Psoas muscle (tissue), 8 donors: Measurements from ENCODE around the gene RHOXF2. TPM values are rescaled to one million over a fixed set of nuclear protein-coding genes. Genes with fewer than 3 reads are reported as not detected.
"Not testable (repeated sequence)": the region's sequence is repeated elsewhere in the genome, so short reads cannot be mapped to it uniquely, and the experiment has no call there.

Source experiments
- ATAC-seq, 4 donors: fragments of 200-7000 bp; cut with Tn5 transposase; one replicate each; pipeline ENCODE4 v1.9.1; 2020; ENCODE audit warnings: moderate library complexity in 3 of 4, mild to moderate bottlenecking in 2 of 4
- DNase-seq, 2 donors: peaks; one replicate each; pipeline ENCODE4 v3.0.0-alpha.2; 2020
- H3K27ac ChIP-seq: fragments of 200-600 bp; one replicate; pipeline ENCODE4 v1.8.0; 2022
- H3K27me3 ChIP-seq, 3 donors: fragments of 200-600 bp in 1 of 3; one replicate each; pipeline versions ENCODE4 v1.6.1 to v1.8.0; 2013 to 2022; ENCODE audit warnings: low read length in 2 of 3, mild to moderate bottlenecking in 2 of 3, moderate library complexity in 1 of 3; ENCODE audit not compliant: insufficient read depth in 3 of 3
- H3K36me3 ChIP-seq, 2 donors: fragments of 200-600 bp in 1 of 2; one replicate each; pipeline versions ENCODE4 v1.6.1 to v1.8.0; 2013 to 2022; ENCODE audit warnings: low read depth in 1 of 2, mild to moderate bottlenecking in 1 of 2, moderate library complexity in 1 of 2; ENCODE audit not compliant: insufficient read depth in 1 of 2
- H3K4me1 ChIP-seq: fragments of 200-600 bp; one replicate; pipeline ENCODE4 v1.8.0; 2022
- H3K4me3 ChIP-seq: fragments of 200-600 bp; one replicate; pipeline ENCODE4 v1.8.0; 2022; ENCODE audit warnings: mild to moderate bottlenecking
- H3K9me3 ChIP-seq: fragments of 200-600 bp; one replicate; pipeline ENCODE4 v1.8.0; 2022
- CTCF ChIP-seq: fragments of 200-600 bp; IDR thresholded peaks from one replicate; pipeline ENCODE4 v1.8.0; 2022; ENCODE audit warnings: antibody characterized with exemption
- WGBS, 3 donors: extraction: QIAGEN DNeasy Blood & Tissue Kit; methylation state at CpG; one replicate each; pipeline versions ENCODE4 v1.1.6 to v1.1.7; 2013; 5-methylcytosine and 5-hydroxymethylcytosine counted together
- intact Hi-C, 2 donors: fragments of 100-400 bp; cut with DNase I; formaldehyde crosslinking; loops; one replicate each; pipeline versions ENCODE4 v1.11.0 to v1.14.2; 2022
- polyA plus RNA-seq, 3 donors: library from polyadenylated mRNA; stranded (reverse); fragments of 200-250 nt; gene quantifications; one replicate each; pipeline ENCODE4 v1.2.3, GENCODE V29; 2013
- total RNA-seq, 4 donors: library from RNA; stranded (reverse); fragmentation: NEBNext Ultra II Directional in 2 of 4; extraction: Animal tissue kit (Norgen Biotek cat#: 25700) in 2 of 4; gene quantifications; one replicate each; pipeline versions ENCODE4 v1.2.1 to v1.2.4, GENCODE V29; 2021 to 2023
- donor health status: healthy with polysubstance abuse.
- donor health status: DM: no; HTN: no; CAD: no; lungs with moderate emphysema.
- donor health status: Bipolar disorder and iron deficiency.
- donor health status: healthy.
- donor health status: DM: yes; HTN: yes; CAD: no.
- donor health status: DM: no; HTN: no; CAD: no.
- donor health status: DM: no; HTN: no; CAD: no.
- donor health status: DM: yes; HTN: yes; CAD: no.

The RHOXF2 gene
- total and polyA plus RNA-seq, 7 donors, result not detected

- WGBS, 3 donors, result 69 to 85% (median 72%) methylated on average over 3 of the region's 3 CpGs
- no peak for DNase-seq
- H3K36me3 ChIP-seq, result no peaks in the 10 kb centered on the region
- ATAC-seq, result no peak
- peak overlapping the region; percentile 8 for H3K4me3 ChIP-seq
- TF ChIP-seq CTCF, result no peak
- H3K9me3 ChIP-seq, result no peaks in the 10 kb centered on the region
- H3K27me3 ChIP-seq, result no peaks in the 10 kb centered on the region
- intact Hi-C loops, result loop anchor here in 1 of 2 donors (5.0 kb wide), 1 partner anchor 102 kb away; no protein-coding TSS in a partner anchor
- no peaks in the 10 kb centered on the region for H3K4me1 ChIP-seq
- no peak overlapping the region for H3K27ac ChIP-seq
These were observed 33.0 kb upstream of the RHOXF2 start for GRCh38 chrX:120125444-120125843.

GRCh38 chrX:120128306-120128846 is 30.0 kb upstream of the RHOXF2 start:
- H3K27ac ChIP-seq, H3K4me3 ChIP-seq, H3K9me3 ChIP-seq, H3K36me3 ChIP-seq, ATAC-seq, H3K4me1 ChIP-seq, DNase-seq, H3K27me3 ChIP-seq: not testable (repeated sequence)
- 73 to 87% (median 84%) methylated on average over 5 of the region's 5 CpGs for WGBS, 3 donors
- intact Hi-C loops, result loop anchor here in 1 of 2 donors (5.0 kb wide), 1 partner anchor 99 kb away; no protein-coding TSS in a partner anchor

- Histone ChIP-seq H3K9me3 (no peaks in the 10 kb centered on the region), H3K27ac (no peak overlapping the region), H3K4me3 (no peak overlapping the region), H3K27me3 (peaks cover 0 to 4% (median 0%) of the 10 kb centered on the region in 3 donors), H3K4me1 (no peaks in the 10 kb centered on the region), H3K36me3 (no peaks in the 10 kb centered on the region)
- ATAC-seq (no peak), DNase-seq (no peak)
- intact Hi-C loops, result no loop called here
- WGBS, 3 donors, result 68 to 87% (median 80%) methylated on average over 6 of the region's 6 CpGs
- no peak for TF ChIP-seq CTCF
These were observed 22.3 kb upstream of the RHOXF2 start for GRCh38 chrX:120136128-120136527.

- DNase-seq (no peak), ATAC-seq (no peak)
- 45 to 54% (median 48%) methylated on average over 3 of the region's 3 CpGs for WGBS, 3 donors
- H3K4me1 ChIP-seq, result no peaks in the 10 kb centered on the region
- no peaks in the 10 kb centered on the region for H3K36me3 ChIP-seq
- intact Hi-C loops, result no loop called here
- H3K27ac ChIP-seq, result no peak overlapping the region
- H3K27me3 ChIP-seq, result peaks cover 0 to 4% (median 0%) of the 10 kb centered on the region in 3 donors
- TF ChIP-seq CTCF, result no peak
- no peak overlapping the region for H3K4me3 ChIP-seq
- H3K9me3 ChIP-seq, result no peaks in the 10 kb centered on the region
These were observed 21.6 kb upstream of the RHOXF2 start for GRCh38 chrX:120136840-120137239.

GRCh38 chrX:120137439-120137838 is 21.0 kb upstream of the RHOXF2 start:
- ATAC-seq (no peak), DNase-seq (no peak)
- Histone ChIP-seq H3K36me3 (no peaks in the 10 kb centered on the region), H3K4me3 (no peak overlapping the region), H3K9me3 (no peaks in the 10 kb centered on the region), H3K27me3 (peaks cover 0 to 4% (median 0%) of the 10 kb centered on the region in 3 donors), H3K27ac (no peak overlapping the region), H3K4me1 (no peaks in the 10 kb centered on the region)
- WGBS, 3 donors, result 50 to 75% (median 65%) methylated on average over 3 of the region's 3 CpGs
- intact Hi-C loops, result no loop called here
- TF ChIP-seq CTCF, result no peak
